Measurements from ENCODE around the gene EHBP1L1. TPM values are rescaled to one million over a fixed set of nuclear protein-coding genes. Genes with fewer than 3 reads are reported as not detected.
A peak's percentile ranks its signal among the peaks of the same experiment; 100 is the strongest.

EHBP1L1 gene
- total RNA-seq, 1 donor from 2014 or later: 26.1 TPM

DNA sequence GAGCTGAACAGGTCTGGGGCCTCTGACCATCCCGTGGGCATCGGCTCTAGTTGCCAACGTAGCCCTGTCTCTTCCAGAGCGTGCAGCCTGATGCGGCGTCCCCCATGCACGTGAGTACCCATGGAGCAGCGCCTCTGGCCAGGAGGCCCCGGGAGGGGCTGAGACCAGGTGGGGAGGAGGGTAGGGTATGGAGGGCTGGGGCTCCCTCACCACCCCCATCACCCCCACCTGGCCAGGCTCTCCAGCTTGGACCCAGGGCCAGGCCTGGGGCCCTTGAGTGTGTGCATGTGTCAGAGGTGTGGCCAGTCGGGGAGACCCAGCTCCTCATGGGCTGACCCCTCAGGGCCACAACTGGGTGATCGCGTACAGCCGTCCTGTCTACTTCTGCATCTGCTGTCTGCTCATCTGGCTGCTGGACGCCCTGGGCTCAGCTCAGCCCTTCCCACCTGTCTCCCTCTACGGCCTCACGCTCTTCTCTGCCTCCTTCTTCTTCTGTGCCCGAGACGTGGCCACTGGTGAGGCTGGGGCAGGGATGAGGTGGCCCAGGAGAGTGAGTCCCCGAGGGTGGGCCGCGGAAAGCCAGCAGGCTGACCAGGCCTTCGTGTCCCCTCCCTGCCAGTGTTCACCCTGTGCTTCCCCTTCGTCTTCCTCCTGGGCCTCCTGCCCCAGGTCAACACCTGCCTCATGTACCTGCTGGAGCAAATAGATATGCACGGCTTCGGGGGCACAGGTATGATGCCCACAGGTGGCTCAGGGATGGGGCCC lies 48.2 kb downstream of the EHBP1L1 start:
- H3K4me3 ChIP-seq (ENCODE audit: low read depth, low read length): no peak overlapping the region
- no peak for DNase-seq (ENCODE audit: low read depth)
- no peak for TF ChIP-seq CTCF (conservative IDR thresholded peaks at IDR 0.05; ENCODE audit: low read depth, low read length)

- TF ChIP-seq CTCF (conservative IDR thresholded peaks at IDR 0.05; ENCODE audit: low read depth, low read length): no peak
- no peak for DNase-seq (ENCODE audit: low read depth)
- H3K4me3 ChIP-seq (ENCODE audit: low read depth, low read length): no peak overlapping the region
Measured at GRCh38 chr11:65624931-65625627, 49.2 kb downstream of the EHBP1L1 start.

GRCh38 chr11:65625628-65626342 lies 49.9 kb downstream of the EHBP1L1 start:
- TF ChIP-seq CTCF (conservative IDR thresholded peaks at IDR 0.05; ENCODE audit: low read depth, low read length): peak; percentile 50
- H3K4me3 ChIP-seq (ENCODE audit: low read depth, low read length): no peak overlapping the region
- DNase-seq (ENCODE audit: low read depth): no peak

GRCh38 chr11:65627202-65627601 lies 51.3 kb downstream of the EHBP1L1 start:
- no peak for TF ChIP-seq CTCF (conservative IDR thresholded peaks at IDR 0.05; ENCODE audit: low read depth, low read length)
- no peak overlapping the region for H3K4me3 ChIP-seq (ENCODE audit: low read depth, low read length)
- no peak for DNase-seq (ENCODE audit: low read depth)

DNA sequence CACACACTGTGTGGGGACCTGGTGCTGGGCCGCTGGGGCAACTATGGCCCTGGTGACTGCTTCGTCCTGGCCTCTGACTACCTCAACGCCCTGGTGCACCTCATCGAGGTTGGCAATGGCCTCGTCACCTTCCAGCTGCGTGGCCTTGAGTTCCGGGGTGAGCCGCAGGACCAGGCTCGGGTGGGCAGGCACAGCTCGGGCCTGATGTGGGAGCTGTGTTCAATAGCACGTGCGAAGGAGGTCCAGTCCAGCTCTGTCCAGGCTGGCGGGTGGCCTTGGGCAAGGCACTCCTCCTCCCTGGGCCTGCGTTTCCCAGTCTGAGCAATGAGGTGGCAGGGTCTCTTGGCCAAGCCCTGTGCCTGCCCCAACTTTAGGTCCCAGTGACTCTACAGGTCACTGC lies 53.7 kb downstream of the EHBP1L1 start:
- no peak for DNase-seq (ENCODE audit: low read depth)
- no peak overlapping the region for H3K4me3 ChIP-seq (ENCODE audit: low read depth, low read length)
- no peak for TF ChIP-seq CTCF (conservative IDR thresholded peaks at IDR 0.05; ENCODE audit: low read depth, low read length)

GRCh38 chr11:65630215-65630614 lies 54.4 kb downstream of the EHBP1L1 start:
- no peak for TF ChIP-seq CTCF (conservative IDR thresholded peaks at IDR 0.05; ENCODE audit: low read depth, low read length)
- no peak for DNase-seq (ENCODE audit: low read depth)
- no peak overlapping the region for H3K4me3 ChIP-seq (ENCODE audit: low read depth, low read length)

Data from epithelial cell of proximal tubule (primary cell).